Measurements from ENCODE around the gene KRTAP5-3.
A peak's percentile ranks its signal among the peaks of the same experiment; 100 is the strongest.

KRTAP5-3 gene

GRCh38 chr11:1642288-1643145 lies 34.3 kb upstream of the KRTAP5-3 start:
- DNase-seq = no peak

- no peak for DNase-seq
These were observed 32.8 kb upstream of the KRTAP5-3 start for GRCh38 chr11:1641096-1641495.

GRCh38 chr11:1640076-1640946 lies 32.0 kb upstream of the KRTAP5-3 start:
- no peak for DNase-seq

- DNase-seq = no peak
These were observed 31.4 kb upstream of the KRTAP5-3 start for GRCh38 chr11:1639666-1640065.

- peak; percentile 73 for DNase-seq
These were observed 30.9 kb upstream of the KRTAP5-3 start for GRCh38 chr11:1639102-1639620.

- no peak for DNase-seq
These were observed 30.1 kb upstream of the KRTAP5-3 start for GRCh38 chr11:1638344-1638743.

- DNase-seq = no peak
These were observed 29.4 kb upstream of the KRTAP5-3 start for GRCh38 chr11:1637628-1638027.

- DNase-seq = no peak
These were observed 28.2 kb upstream of the KRTAP5-3 start for GRCh38 chr11:1636291-1636950.

GRCh38 chr11:1633864-1634263 lies 25.6 kb upstream of the KRTAP5-3 start:
- DNase-seq = no peak

- DNase-seq = no peak
These were observed 23.9 kb upstream of the KRTAP5-3 start for GRCh38 chr11:1632053-1632714.

- DNase-seq = no peak
These were observed 22.9 kb upstream of the KRTAP5-3 start for GRCh38 chr11:1631066-1631568.

GRCh38 chr11:1630271-1630670 lies 22.0 kb upstream of the KRTAP5-3 start:
- DNase-seq = no peak

GRCh38 chr11:1629326-1630185 lies 21.3 kb upstream of the KRTAP5-3 start, which contains the start of gene KRTAP5-5:
Gene KRTAP5-5, plus strand, starts transcription at chr11:1629775. Its CDS starts 66 bp downstream, at chr11:1629841.
- no peak for DNase-seq

GRCh38 chr11:1628506-1629325 lies 20.5 kb upstream of the KRTAP5-3 start:
- no peak for DNase-seq

GRCh38 chr11:1625541-1625940 lies 17.3 kb upstream of the KRTAP5-3 start:
- DNase-seq = no peak

GRCh38 chr11:1624621-1625020 lies 16.4 kb upstream of the KRTAP5-3 start:
- no peak for DNase-seq

GRCh38 chr11:1623716-1624115 lies 15.5 kb upstream of the KRTAP5-3 start:
- DNase-seq = no peak

GRCh38 chr11:1622086-1622485 lies 13.8 kb upstream of the KRTAP5-3 start, which contains the start of gene KRTAP5-4:
Gene KRTAP5-4, minus strand, starts transcription at chr11:1622138. Its CDS starts 45 bp downstream, at chr11:1622093.
- no peak for DNase-seq

GRCh38 chr11:1619449-1619848 lies 11.2 kb upstream of the KRTAP5-3 start:
- no peak for DNase-seq

GRCh38 chr11:1618231-1618630 lies 10.0 kb upstream of the KRTAP5-3 start:
- no peak for DNase-seq
